Kidney epithelial cell (primary cell): ENCODE data around the gene LGALSL. TPM values are rescaled to one million over a fixed set of nuclear protein-coding genes. Genes with fewer than 3 reads are reported as not detected.

ENCODE experiments used
- DNase-seq: peaks from one replicate; pipeline ENCODE4 v3.0.0-alpha.2; 2010; ENCODE audit warnings: low read depth
- H3K27me3 ChIP-seq: 2 replicates; pipeline ENCODE4 v1.6.0; 2011; ENCODE audit warnings: low read length; ENCODE audit not compliant: control insufficient read depth, insufficient read depth
- H3K36me3 ChIP-seq: 2 replicates; pipeline ENCODE4 v1.5.1; 2011; ENCODE audit warnings: low read length; ENCODE audit not compliant: control insufficient read depth, insufficient read depth
- H3K4me3 ChIP-seq: 2 replicates; pipeline ENCODE4 v1.5.1; 2011; ENCODE audit warnings: low read depth, mild to moderate bottlenecking, control low read depth, low read length
- CTCF ChIP-seq: IDR thresholded peaks from 2 replicates; pipeline ENCODE4 v1.5.1; 2011; ENCODE audit warnings: mild to moderate bottlenecking, moderate library complexity, low read length, control low read depth, inconsistent platforms; ENCODE audit not compliant: insufficient read depth, poor library complexity, severe bottlenecking
- total RNA-seq: library from RNA; depleted of rRNA; stranded (reverse); fragments of >200 nt; gene quantifications from 2 replicates; pipeline ENCODE4 v1.2.3, GENCODE V29; 2015

LGALSL gene
- total RNA-seq, 1 donor from 2014 or later, result 9.9 TPM

GRCh38 chr2:64477037-64477436, 23.1 kb downstream of the LGALSL start:
- no peak for TF ChIP-seq CTCF
- Histone ChIP-seq H3K4me3 (no peak overlapping the region), H3K36me3 (no peaks in the 10 kb centered on the region), H3K27me3 (no peaks in the 10 kb centered on the region)
- no peak for DNase-seq

- H3K27me3 ChIP-seq, result no peaks in the 10 kb centered on the region
- TF ChIP-seq CTCF, result no peak
Observed at GRCh38 chr2:64477979-64478378, 24.0 kb downstream of the LGALSL start.

DNA sequence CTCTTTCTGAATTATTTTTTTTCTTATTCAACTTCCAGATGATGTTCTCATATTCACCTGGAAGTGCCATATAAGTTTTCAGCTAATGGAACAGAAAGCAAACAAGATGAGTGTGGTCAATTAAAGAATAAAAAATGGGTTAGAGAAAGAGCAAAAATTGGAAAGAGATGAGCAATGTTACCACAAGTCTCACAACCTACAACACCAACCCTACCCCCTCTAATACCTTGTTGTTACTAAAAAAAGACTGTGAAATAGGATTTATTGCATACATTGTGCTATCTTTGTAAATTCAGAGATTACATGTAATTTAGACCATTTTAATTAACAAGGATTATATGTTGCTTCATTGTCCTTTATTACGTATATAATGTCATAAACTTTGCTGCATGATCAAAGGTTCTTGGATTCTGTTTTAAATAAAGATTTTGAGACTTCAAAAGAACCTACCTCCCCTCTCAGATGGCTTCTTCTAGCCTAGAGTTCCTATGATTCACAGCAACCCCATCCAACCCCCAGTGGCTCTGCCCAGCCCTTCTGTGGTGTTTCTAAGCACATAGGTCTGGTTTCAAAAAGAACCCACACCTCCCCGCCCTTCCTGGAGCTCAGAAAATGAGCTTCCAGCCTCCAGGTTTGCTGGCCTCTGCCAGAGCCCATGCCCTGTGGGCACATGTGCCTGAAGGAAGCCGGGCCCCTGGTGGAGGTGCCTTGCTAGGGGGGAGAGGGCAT, 24.7 kb downstream of the LGALSL start:
- TF ChIP-seq CTCF, result no peak
- DNase-seq, result no peak
- Histone ChIP-seq H3K27me3 (no peaks in the 10 kb centered on the region), H3K4me3 (no peak overlapping the region), H3K36me3 (no peaks in the 10 kb centered on the region)

More at GRCh38 chr2:64477979-64478378, 24.0 kb downstream of the LGALSL start:
- Histone ChIP-seq H3K36me3 (no peaks in the 10 kb centered on the region), H3K4me3 (no peak overlapping the region)
- no peak for DNase-seq

- no peak for DNase-seq
Observed at GRCh38 chr2:64479259-64480117, 25.5 kb downstream of the LGALSL start.

DNA sequence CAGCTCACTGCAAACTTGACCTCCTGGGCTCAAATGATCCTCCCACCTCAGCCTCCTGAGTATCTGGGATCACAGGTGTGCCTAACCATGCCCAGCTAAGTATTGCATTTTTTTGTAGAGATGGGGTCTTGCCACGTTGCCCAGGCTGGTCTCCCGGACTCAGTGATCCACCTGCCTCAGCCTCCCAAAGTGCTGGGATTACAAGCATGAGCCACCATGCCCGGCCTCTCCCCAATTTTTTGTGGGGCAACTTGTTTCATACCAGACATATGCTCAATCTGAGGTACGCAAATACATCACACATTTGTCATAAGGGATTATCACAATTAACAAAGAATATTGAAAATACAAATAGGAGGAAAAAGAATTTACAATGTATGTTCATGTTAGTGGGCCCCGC, 27.7 kb downstream of the LGALSL start:
- TF ChIP-seq CTCF, result no peak
- H3K27me3 ChIP-seq, result no peaks in the 10 kb centered on the region
- no peak overlapping the region for H3K4me3 ChIP-seq
- no peak for DNase-seq
- no peaks in the 10 kb centered on the region for H3K36me3 ChIP-seq

More at GRCh38 chr2:64479259-64480117, 25.5 kb downstream of the LGALSL start:
- no peak for TF ChIP-seq CTCF
- H3K27me3 ChIP-seq, result no peaks in the 10 kb centered on the region
- H3K4me3 ChIP-seq, result no peak overlapping the region
- no peaks in the 10 kb centered on the region for H3K36me3 ChIP-seq

GRCh38 chr2:64482243-64482642, 28.3 kb downstream of the LGALSL start:
- Histone ChIP-seq H3K4me3 (no peak overlapping the region), H3K27me3 (no peaks in the 10 kb centered on the region), H3K36me3 (no peaks in the 10 kb centered on the region)
- DNase-seq, result no peak
- TF ChIP-seq CTCF, result no peak
